Stimulated activated CD4-positive, alpha-beta T cell treated with anti-CD3 and anti-CD28 coated beads, Interleukin-4, amount 100 ng/mL, for 24 hours (primary cell): ENCODE results near the gene SLC26A9.
A peak's percentile ranks its signal among the peaks of the same experiment; 100 is the strongest.

Experiments
- DNase-seq: peaks from one replicate; pipeline ENCODE4 v3.0.0-alpha.2; 2020

The SLC26A9 gene

GRCh38 chr1:205943245-205943644, at the start of gene SLC26A9:
Gene SLC26A9 (minus strand): TSS chr1:205943456. CDS start chr1:205935820, 7,636 bp downstream.
- no peak for DNase-seq

GRCh38 chr1:205992218-205992882, 49.1 kb upstream of the SLC26A9 start:
- DNase-seq: no peak

- no peak for DNase-seq
These were observed 48.0 kb upstream of the SLC26A9 start for GRCh38 chr1:205991237-205991636.

GRCh38 chr1:205990226-205990625, 47.0 kb upstream of the SLC26A9 start:
- DNase-seq: no peak

DNA sequence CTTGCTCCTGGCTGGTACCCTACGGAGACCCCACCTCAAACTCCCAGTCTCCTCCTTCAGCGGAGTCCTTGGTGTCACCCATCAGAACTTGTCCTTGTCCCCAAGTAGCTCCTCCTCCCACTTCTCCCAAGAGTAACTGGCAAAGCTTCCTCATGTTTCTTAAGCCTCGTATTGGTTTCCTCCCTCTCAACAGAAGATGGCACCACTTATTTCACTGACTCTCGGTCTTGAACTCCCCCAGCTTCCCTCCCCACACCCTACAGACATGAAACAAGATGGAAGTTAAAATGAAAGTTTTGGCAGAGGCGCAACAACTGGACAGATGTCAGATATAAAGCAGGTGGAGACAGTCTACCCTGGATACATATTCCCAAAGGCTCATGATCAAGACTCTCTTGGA, 46.5 kb upstream of the SLC26A9 start:
- DNase-seq: no peak

- DNase-seq: no peak
These were observed 45.3 kb upstream of the SLC26A9 start for GRCh38 chr1:205988585-205988995.

DNA sequence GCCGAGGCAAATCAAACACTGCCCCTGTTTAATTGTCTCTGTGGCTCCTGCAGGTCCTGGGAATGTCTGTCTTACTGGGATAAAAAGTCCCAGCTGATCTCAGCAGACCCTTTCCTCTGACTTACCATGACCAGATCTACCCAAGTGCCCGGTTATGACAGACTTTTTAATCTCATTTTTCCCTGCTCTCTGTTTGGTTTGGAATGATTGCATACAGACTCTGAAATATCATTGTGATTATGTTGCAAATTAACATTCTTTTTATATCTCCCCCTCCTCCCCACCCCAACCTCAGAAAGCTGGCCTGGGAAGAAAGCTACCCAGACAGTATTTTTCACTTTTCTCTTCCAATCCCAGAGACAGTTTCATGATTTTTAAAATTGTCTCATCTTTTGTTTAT, 43.6 kb upstream of the SLC26A9 start:
- no peak for DNase-seq

DNA sequence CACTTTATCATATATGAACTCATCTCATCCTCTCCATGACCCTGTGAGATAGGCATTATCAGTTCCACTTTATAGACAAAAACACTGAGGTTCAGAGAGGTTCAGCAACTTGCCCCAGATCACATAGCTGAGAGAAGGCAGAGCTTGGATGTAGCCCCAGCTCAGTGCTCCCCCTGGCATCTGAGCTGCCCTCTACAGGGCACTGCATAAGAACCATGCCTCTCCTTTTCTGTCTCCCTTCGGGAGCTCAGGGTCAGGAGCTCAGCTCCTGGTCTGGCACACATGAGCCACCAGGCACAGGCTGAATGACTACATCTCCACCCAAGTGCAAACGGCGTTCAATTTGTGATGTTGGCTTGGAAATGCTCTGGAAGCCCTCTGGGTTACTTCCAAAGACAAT, 43.0 kb upstream of the SLC26A9 start:
- no peak for DNase-seq

DNA sequence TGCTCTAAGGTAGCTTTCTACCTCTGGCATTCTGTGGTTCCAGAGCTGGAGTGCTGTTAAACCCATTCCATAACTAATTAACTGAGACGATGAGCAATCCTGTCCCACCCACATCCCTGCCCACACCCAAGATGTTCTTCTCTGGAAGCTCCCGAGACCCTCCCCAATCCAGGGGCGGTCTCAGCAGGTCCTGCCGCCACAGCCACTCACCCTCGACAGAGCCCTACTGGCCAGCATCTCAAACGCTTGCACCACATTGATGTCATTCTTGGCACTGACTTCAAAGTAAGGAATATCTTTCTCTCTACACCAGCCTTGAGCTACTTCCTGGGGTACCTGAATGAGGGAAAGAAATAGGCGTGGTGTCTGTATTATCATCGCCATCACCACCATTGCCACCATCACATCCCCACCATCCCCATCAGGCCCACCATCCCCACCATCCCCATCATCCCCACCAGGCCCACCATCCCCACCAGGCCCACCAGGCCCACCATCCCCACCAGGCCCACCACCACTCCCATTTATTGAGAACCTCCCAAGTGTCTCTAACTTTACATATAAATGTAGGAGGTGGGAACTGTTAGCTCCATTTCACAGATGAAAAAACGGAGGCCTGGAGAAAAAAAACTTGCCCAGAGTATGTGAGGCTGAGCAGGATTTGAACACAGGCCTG, 42.2 kb upstream of the SLC26A9 start:
- no peak for DNase-seq

DNA sequence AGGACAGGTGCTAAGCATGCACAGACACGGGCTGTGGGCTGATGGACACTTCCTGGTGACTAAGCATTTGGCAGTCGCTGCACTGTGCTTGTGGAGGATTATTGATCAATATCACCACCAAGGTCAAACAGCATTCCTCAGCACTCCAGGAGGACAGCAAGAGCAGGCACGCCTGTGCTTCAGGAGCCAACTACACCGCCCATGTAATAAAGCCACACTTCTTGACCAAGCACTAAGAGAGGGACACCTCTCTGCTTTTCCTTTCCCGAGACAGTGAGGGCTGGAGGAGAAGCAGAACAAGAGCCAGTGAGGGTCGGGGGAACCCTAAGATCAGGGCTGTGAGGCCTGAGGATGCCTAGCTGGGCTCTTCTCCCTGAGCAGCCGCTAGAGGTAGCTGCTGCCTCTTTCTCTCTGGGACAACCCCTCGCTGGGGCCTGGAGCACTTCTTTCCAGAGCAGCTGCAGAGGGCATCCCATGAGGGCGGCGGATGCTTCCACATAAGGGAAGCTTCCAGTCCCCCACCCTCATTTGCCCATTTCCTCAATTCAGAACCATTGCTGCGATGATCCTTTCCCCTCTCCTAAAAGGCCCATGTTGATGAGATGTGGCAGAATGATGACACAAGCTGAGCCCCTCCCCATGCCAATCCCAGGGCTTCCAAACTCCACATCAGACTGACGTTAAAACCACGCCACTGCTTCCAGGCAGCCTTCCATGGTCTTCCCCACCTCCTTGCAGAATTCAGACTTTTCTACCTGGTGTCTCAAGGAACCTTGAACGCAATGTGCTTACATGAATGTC, 40.9 kb upstream of the SLC26A9 start:
- DNase-seq: peak; percentile 27

GRCh38 chr1:205981257-205981656, 38.0 kb upstream of the SLC26A9 start:
- DNase-seq: no peak

- DNase-seq: no peak
These were observed 37.1 kb upstream of the SLC26A9 start for GRCh38 chr1:205980237-205980870.

GRCh38 chr1:205979301-205979700, 36.0 kb upstream of the SLC26A9 start:
- DNase-seq: no peak

- no peak for DNase-seq
These were observed 35.4 kb upstream of the SLC26A9 start for GRCh38 chr1:205978676-205979075.

DNA sequence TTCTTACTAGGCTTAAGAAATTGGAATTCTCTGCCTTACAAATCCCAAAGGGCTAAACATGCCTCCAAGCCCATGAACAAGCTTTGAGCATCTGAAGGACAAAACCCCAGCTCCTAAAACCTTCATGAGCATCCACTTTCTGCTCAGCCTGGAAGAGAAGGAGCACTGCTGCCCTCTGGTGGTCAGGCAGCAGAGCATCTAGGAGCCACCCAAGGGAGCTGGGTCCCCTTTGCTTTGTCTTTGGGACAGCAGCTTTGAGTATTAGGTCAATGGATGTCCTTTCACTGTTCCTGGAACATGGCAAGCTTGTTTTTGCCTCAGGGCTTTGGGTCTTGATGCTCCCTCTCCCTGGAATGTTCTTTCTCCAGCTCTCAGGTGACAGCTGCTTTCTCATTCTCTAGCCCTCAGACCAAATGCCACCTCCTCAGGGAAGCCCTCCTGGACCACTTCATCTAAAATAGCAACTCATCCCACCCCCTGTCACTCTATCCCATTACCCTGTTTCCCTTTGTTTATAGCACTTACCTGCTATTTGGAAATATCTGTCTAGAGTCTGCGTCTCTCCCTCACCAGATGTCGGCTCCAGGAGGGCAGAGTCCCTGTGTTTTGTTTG, 34.3 kb upstream of the SLC26A9 start:
- DNase-seq: peak; percentile 82

GRCh38 chr1:205976708-205977401, 33.6 kb upstream of the SLC26A9 start:
- DNase-seq: no peak

DNA sequence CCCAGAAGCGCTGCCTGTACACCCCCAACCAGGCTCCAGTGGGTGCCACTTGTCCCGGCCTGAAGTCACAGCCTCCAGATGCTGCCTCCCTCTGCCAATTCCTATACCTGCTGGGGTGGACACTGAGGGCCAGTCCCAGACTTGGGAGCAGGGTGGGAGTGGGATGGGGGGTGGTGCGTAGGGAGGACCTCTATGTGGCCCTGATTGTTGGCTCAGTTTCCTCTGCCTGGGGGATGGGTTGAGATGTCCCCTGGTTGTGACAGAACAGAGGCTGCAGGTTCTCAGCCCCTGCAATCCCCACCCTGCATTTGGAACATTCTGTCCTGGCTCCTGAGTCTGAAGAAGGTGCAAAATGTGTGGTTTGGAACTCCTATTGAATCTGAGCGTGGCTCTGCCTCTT, 32.8 kb upstream of the SLC26A9 start:
- DNase-seq: no peak

DNA sequence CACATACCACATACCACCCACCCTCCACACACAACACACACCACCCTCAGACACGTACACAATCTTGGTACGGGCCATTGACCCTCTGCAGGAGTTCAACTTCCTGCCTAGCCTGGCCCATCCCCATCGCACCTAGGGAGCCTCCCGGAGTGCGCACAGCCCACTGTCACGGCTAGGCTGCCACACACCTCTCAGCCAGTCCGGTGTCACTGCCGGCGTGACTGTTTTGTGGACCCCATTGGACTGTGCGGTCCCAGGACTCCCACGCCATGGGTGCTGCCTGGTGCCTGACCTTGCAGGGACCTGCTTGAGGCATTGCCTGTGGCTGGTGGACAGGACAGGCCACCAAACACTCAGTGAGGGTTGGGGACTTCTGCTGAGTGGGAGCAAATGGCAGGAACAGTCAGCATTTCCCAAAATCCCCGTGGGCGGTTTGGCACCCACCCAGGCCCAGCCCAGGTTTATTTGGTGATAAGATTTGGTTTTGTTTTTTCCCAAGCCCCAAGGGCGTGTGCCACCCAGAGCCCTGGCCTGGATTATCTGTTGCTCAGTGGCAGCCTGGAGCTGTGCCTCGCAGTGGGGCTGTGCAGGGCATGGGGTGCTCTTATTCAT, 32.2 kb upstream of the SLC26A9 start:
- DNase-seq: no peak

DNA sequence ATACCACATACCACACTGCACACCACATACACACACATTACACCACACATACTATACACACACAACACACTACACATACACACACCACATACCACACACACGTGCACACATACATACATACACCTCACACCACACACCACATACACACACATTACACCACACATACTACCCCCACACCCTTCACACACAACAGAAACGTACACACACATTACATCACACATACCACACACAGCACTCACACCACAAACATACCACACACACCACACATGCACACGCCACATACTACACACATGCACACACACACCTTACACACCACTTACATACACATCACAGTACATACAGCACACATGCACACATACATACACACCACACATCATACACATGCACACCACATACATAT, 31.5 kb upstream of the SLC26A9 start:
- no peak for DNase-seq

- DNase-seq: no peak
These were observed 30.3 kb upstream of the SLC26A9 start for GRCh38 chr1:205973377-205974232.
